ENCODE measurements around the gene SHC3. TPM values are rescaled to one million over a fixed set of nuclear protein-coding genes. Genes with fewer than 3 reads are reported as not detected.

The SHC3 gene
- total and polyA plus RNA-seq, 2 donors (not counting 3 experiments of a cell fraction or from before 2014, with no cell fraction given) = 1.0 to 2.0 TPM

GRCh38 chr9:89107406-89107805 lies 71.2 kb downstream of the SHC3 start:
- Histone ChIP-seq H3K27me3 (ENCODE audit: control insufficient read depth in 2 of 2, insufficient read depth in 2 of 2, low read length in 2 of 2) (no peaks in the 10 kb centered on the region), H3K4me1 (ENCODE audit: control insufficient read depth, extremely low read depth, insufficient read depth, low read length) (no peaks in the 10 kb centered on the region), H3K27ac (ENCODE audit: insufficient read depth, low read depth, low read length) (no peak overlapping the region), H3K4me3 (replicated peaks in 1 of 3; ENCODE audit: insufficient read depth in 1 of 3, low read depth in 1 of 3, low read length in 3 of 3) (no peak overlapping the region), H2AFZ (ENCODE audit: low read depth, low read length) (no peak overlapping the region), H3K79me2 (ENCODE audit: control insufficient read depth, insufficient read depth, low read length) (no peaks in the 10 kb centered on the region), H3K36me3 (ENCODE audit: control insufficient read depth in 2 of 2, extremely low read depth in 1 of 2, insufficient read depth in 2 of 2, low read length in 2 of 2) (no peaks in the 10 kb centered on the region), H3K9ac (replicated peaks; ENCODE audit: extremely low read depth, insufficient read depth, low read length) (no peak overlapping the region), H4K20me1 (replicated peaks; ENCODE audit: control insufficient read depth, extremely low read depth, insufficient read depth, low read length) (no peaks in the 10 kb centered on the region), H3K9me1 (replicated peaks; ENCODE audit: control insufficient read depth, extremely low read depth, insufficient read depth, low read length) (no peaks in the 10 kb centered on the region), H3K9me3 (replicated peaks; ENCODE audit: control insufficient read depth, insufficient read depth, low read length) (no peaks in the 10 kb centered on the region), H3K4me2 (ENCODE audit: insufficient read depth, low read length) (no peak overlapping the region)
- FAIRE-seq (no peak), DNase-seq (ENCODE audit: low read depth, low spot score) (no peak)
- CTCF ChIA-PET = no interaction called here
- POLR2A ChIA-PET = no interaction called here
- intact Hi-C loops (cut with micrococcal nuclease) (no loop called here), dilution Hi-C loops (cut with MboI; ENCODE audit: extremely low pct_ligation_motif_present, low sequenced_read_pairs) (no loop called here)
- no TSS peak for BruUV-seq (replicated peaks)
- TF ChIP-seq MYC (IDR thresholded peaks at IDR 0.05; ENCODE audit: low read depth, low read length) (no peak), EZH2 (IDR thresholded peaks at IDR 0.05; ENCODE audit: borderline replicate concordance, low read depth, low read length, severe bottlenecking) (no peak), GATA2 (IDR thresholded peaks at IDR 0.05; ENCODE audit: insufficient read depth, insufficient read length, low read depth, low read length) (no peak), JUN (IDR thresholded peaks at IDR 0.05; ENCODE audit: borderline replicate concordance, insufficient read depth, insufficient read length, low read depth) (no peak), POLR2AphosphoS5 (IDR thresholded peaks at IDR 0.05; ENCODE audit: insufficient read depth, low read depth, low read length) (no peak), CTCF (IDR thresholded peaks at IDR 0.05; ENCODE audit: extremely low read depth in 1 of 2, insufficient read depth in 1 of 2, low read depth in 1 of 2, low read length in 2 of 2) (no peak), MAX (IDR thresholded peaks at IDR 0.05; ENCODE audit: insufficient read depth, insufficient read length) (no peak), FOS (IDR thresholded peaks at IDR 0.05; ENCODE audit: borderline replicate concordance, insufficient read depth, low read length) (no peak), POLR2A (IDR thresholded peaks at IDR 0.05; ENCODE audit: low read depth, low read length) (no peak)
